Measurements from ENCODE around the gene STK11IP. TPM values are rescaled to one million over a fixed set of nuclear protein-coding genes. Genes with fewer than 3 reads are reported as not detected.

STK11IP gene
- total RNA-seq, 2 donors from 2014 or later, result 18.3 to 60.3 TPM

DNA sequence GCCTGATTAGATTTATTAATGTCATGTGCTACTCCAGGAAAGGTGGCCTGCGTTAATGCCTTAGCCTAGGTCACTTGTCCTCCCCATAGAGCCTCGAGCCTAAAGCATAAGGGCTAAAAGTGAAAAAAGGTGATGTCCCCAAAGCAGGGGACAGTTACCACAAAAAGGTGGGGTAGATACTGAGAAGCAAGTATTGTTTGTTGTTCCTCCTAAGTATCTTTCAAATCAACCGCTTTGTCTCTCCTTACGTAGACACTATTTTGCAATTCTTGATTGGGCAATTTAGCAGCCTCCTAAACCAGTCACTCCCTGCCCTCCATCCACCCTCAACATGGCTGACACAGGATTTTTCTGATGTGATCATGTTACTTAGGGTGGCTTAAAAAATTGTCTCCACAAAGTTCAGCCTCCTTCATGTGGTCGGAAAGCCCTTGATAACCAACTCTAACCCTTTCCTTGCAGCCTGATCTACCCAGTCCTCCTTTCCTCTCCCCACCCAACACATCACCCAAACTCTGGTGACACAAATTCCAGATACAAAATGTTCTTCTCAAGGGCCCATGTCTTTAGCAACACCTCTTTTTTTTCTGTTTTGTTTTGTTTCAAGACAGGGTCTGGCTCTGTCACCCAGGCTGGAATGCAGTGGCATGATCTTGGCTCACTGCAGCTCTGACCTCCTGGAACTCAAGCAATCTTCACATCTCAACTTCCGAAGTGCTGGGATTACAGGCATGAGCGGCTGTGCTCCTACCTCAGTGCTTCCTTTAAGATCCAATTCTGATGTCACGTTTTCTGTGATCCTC lies 18.6 kb upstream of the STK11IP start:
- TF ChIP-seq POLR2AphosphoS5 (IDR thresholded peaks at IDR 0.05), result no peak
- TF ChIP-seq CTCF (IDR thresholded peaks at IDR 0.05), result no peak
- no peak for TF ChIP-seq POLR2A (IDR thresholded peaks at IDR 0.05)
- intact Hi-C loops (cut with DNase I), result no loop called here
- Histone ChIP-seq H3K36me3 (no peaks in the 10 kb centered on the region), H3K27me3 (replicated peaks; ENCODE audit: insufficient read depth) (no peaks in the 10 kb centered on the region), H3K4me1 (replicated peaks) (no peaks in the 10 kb centered on the region), H3K4me3 (no peak overlapping the region), H3K27ac (no peak overlapping the region), H3K9me3 (no peaks in the 10 kb centered on the region)
- DNase-seq (ENCODE audit: low spot score), result no peak
- WGBS, result 86% methylated on average over 8 of the region's 8 CpGs

GRCh38 chr2:219581346-219581745 lies 16.3 kb upstream of the STK11IP start:
- Histone ChIP-seq H3K27ac (no peak overlapping the region), H3K4me3 (no peak overlapping the region), H3K9me3 (no peaks in the 10 kb centered on the region), H3K36me3 (no peaks in the 10 kb centered on the region), H3K27me3 (replicated peaks; ENCODE audit: insufficient read depth) (no peaks in the 10 kb centered on the region), H3K4me1 (replicated peaks) (no peaks in the 10 kb centered on the region)
- TF ChIP-seq CTCF (IDR thresholded peaks at IDR 0.05), result no peak
- no peak for TF ChIP-seq POLR2A (IDR thresholded peaks at IDR 0.05)
- TF ChIP-seq POLR2AphosphoS5 (IDR thresholded peaks at IDR 0.05), result no peak
- 78% methylated on average over 2 of the region's 2 CpGs for WGBS
- DNase-seq (ENCODE audit: low spot score), result no peak
- intact Hi-C loops (cut with DNase I), result no loop called here

DNA sequence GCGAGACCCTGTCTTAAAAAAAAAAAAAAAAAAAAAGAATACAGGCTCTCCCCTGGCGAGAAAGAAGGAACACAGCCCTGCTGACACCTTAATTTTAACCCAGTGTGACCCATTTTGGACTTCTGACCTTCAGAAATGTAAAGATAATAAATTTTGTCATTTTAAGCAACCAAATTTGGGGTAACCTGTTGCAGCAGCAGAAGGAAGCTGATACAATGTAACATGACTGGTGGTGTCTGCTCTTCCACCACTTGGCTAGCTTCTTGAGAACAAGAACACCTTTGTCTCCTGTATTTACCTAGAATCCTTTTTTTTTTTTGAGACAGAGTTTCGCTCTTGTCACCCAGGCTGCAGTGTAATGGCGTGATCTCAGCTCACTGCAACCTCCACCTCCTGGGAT lies 6.6 kb upstream of the STK11IP start:
- TF ChIP-seq POLR2AphosphoS5 (IDR thresholded peaks at IDR 0.05), result no peak
- no peak for TF ChIP-seq CTCF (IDR thresholded peaks at IDR 0.05)
- no peak for TF ChIP-seq POLR2A (IDR thresholded peaks at IDR 0.05)
- no peak overlapping the region for H3K4me3 ChIP-seq
- DNase-seq (ENCODE audit: low spot score), result no peak
- H3K4me1 ChIP-seq (replicated peaks), result no peaks in the 10 kb centered on the region
- H3K36me3 ChIP-seq, result no peaks in the 10 kb centered on the region
- 69% methylated on average over 4 of the region's 4 CpGs for WGBS
- H3K27me3 ChIP-seq (replicated peaks; ENCODE audit: insufficient read depth), result no peaks in the 10 kb centered on the region
- no peak overlapping the region for H3K27ac ChIP-seq
- no peaks in the 10 kb centered on the region for H3K9me3 ChIP-seq
- intact Hi-C loops (cut with DNase I), result no loop called here

- intact Hi-C loops (cut with DNase I), result no loop called here
- no peak for DNase-seq (ENCODE audit: low spot score)
- Histone ChIP-seq H3K9me3 (no peaks in the 10 kb centered on the region), H3K27ac (no peak overlapping the region), H3K4me3 (no peak overlapping the region), H3K36me3 (no peaks in the 10 kb centered on the region), H3K27me3 (replicated peaks; ENCODE audit: insufficient read depth) (no peaks in the 10 kb centered on the region), H3K4me1 (replicated peaks) (no peaks in the 10 kb centered on the region)
- 60% methylated on average over 6 of the region's 6 CpGs for WGBS
- TF ChIP-seq CTCF (IDR thresholded peaks at IDR 0.05) (no peak), POLR2A (IDR thresholded peaks at IDR 0.05) (no peak), POLR2AphosphoS5 (IDR thresholded peaks at IDR 0.05) (no peak)
Observed at GRCh38 chr2:219592736-219593135, 4.9 kb upstream of the STK11IP start.

DNA sequence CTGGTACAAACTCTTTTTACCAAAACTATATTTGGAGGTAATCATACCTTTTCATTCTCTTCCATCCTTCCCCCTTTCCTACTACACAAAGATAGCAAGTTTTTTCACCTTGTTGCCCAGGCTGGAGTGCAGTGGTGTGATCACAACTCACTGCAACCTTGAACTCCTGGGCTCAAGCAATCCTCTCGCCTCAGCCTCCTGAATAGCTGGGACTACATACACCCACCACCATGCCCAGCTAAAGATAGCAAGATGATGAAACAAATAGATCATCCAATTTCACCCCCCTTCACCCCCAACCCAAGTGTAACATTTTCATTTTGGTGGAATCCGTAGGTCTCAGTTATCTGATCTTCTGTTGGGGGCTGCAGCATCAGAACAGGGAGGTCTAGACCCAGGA lies 4.5 kb upstream of the STK11IP start:
- TF ChIP-seq POLR2AphosphoS5 (IDR thresholded peaks at IDR 0.05) (no peak), CTCF (IDR thresholded peaks at IDR 0.05) (no peak), POLR2A (IDR thresholded peaks at IDR 0.05) (no peak)
- whole genome bisulfite sequencing, result 75% methylated on average over 2 of the region's 2 CpGs
- H3K9me3 ChIP-seq, result no peaks in the 10 kb centered on the region
- H3K4me1 ChIP-seq (replicated peaks), result no peaks in the 10 kb centered on the region
- no peak for DNase-seq (ENCODE audit: low spot score)
- H3K4me3 ChIP-seq, result no peak overlapping the region
- H3K27ac ChIP-seq, result no peak overlapping the region
- no peaks in the 10 kb centered on the region for H3K27me3 ChIP-seq (replicated peaks; ENCODE audit: insufficient read depth)
- no peaks in the 10 kb centered on the region for H3K36me3 ChIP-seq
- intact Hi-C loops (cut with DNase I), result no loop called here
